ENCODE measurements around the gene RHOF. TPM values are rescaled to one million over a fixed set of nuclear protein-coding genes. Genes with fewer than 3 reads are reported as not detected.
A peak's percentile ranks its signal among the peaks of the same experiment; 100 is the strongest.

The RHOF gene
- total RNA-seq, 1 experiment from 2014 or later, result 116 TPM

GRCh38 chr12:121828306-121828705 is 34.8 kb upstream of the RHOF start (continued):
- no peak for TF ChIP-seq REST (IDR thresholded peaks at IDR 0.05; ENCODE audit: low read depth)
- TF ChIP-seq CEBPB (IDR thresholded peaks at IDR 0.05; ENCODE audit: low read depth), result no peak
- TF ChIP-seq CTCF (IDR thresholded peaks at IDR 0.05 in 2 of 3, conservative IDR thresholded peaks at IDR 0.05 in 1 of 3; ENCODE audit: borderline replicate concordance in 1 of 3, insufficient read depth in 1 of 3, low read depth in 2 of 3, low read length in 2 of 3), result no peak
- TF ChIP-seq ZNF274 (IDR thresholded peaks at IDR 0.05; ENCODE audit: low read depth, low read length), result no peak
- TF ChIP-seq CBX3 (IDR thresholded peaks at IDR 0.05; ENCODE audit: low read depth), result no peak
- TF ChIP-seq EZH2 (IDR thresholded peaks at IDR 0.05), result no peak
- no peak for TF ChIP-seq ELF1 (IDR thresholded peaks at IDR 0.05; ENCODE audit: borderline replicate concordance, low read depth)

- Histone ChIP-seq H3K4me2 (ENCODE audit: low read length) (no peak overlapping the region), H3K9me2 (ENCODE audit: insufficient read depth) (no peaks in the 10 kb centered on the region), H3K9me3 (ENCODE audit: control insufficient read depth in 1 of 2, insufficient read depth in 1 of 2, low read depth in 1 of 2, low read length in 2 of 2) (no peaks in the 10 kb centered on the region), H3K9ac (ENCODE audit: low read length) (no peak overlapping the region), H4K20me1 (ENCODE audit: insufficient read depth) (no peaks in the 10 kb centered on the region), H3K27me3 (ENCODE audit: insufficient read depth, low read length) (no peaks in the 10 kb centered on the region), H2AFZ (ENCODE audit: low read depth, low read length, poor library complexity, severe bottlenecking) (no peak overlapping the region), H3K36me3 (ENCODE audit: control insufficient read depth in 1 of 2, insufficient read depth in 2 of 2, low read length in 2 of 2) (peaks cover 23 to 36% of the 10 kb centered on the region in 2 experiments; a peak in 3 of 4 replicates), H3K4me1 (ENCODE audit: control insufficient read depth in 1 of 2, insufficient read depth in 2 of 2, low read length in 2 of 2) (no peaks in the 10 kb centered on the region), H3K27ac (ENCODE audit: low read depth, low read length) (no peak overlapping the region), H3K79me2 (ENCODE audit: insufficient read depth, low read length) (no peaks in the 10 kb centered on the region; the same call in 1 of the 2 replicates), H3K4me3 (replicated peaks in 1 of 2; ENCODE audit: low read depth in 1 of 2, low read length in 2 of 2) (no peak overlapping the region)
- POLR2A ChIA-PET, result no interaction called here
- no peak for DNase-seq (ENCODE audit: low read depth, low spot score)
- CTCF ChIA-PET, result interaction anchor here (0.7 kb wide), 1 partner anchor 33 kb away, joined by 3 read pairs; no protein-coding TSS in a partner anchor
- no TSS peak for BruUV-seq (replicated peaks)
- peak; percentile 18; the same call in 1 of the 2 replicates for ATAC-seq
- intact Hi-C loops (cut with micrococcal nuclease), result no loop called here
- RAD21 ChIA-PET (ENCODE audit: low non-redundant PET in 1 of 2, low total read pairs in 2 of 2, uncharacterized antibody in 2 of 2, unreplicated experiment in 2 of 2), result no interaction called here
- TF ChIP-seq CTCF (IDR thresholded peaks at IDR 0.05 in 2 of 3, conservative IDR thresholded peaks at IDR 0.05 in 1 of 3; ENCODE audit: borderline replicate concordance in 1 of 3, insufficient read depth in 1 of 3, low read depth in 2 of 3, low read length in 2 of 3) (no peak), CBX3 (IDR thresholded peaks at IDR 0.05; ENCODE audit: low read depth) (no peak), EZH2 (IDR thresholded peaks at IDR 0.05) (no peak), JUND (IDR thresholded peaks at IDR 0.05) (no peak), SP1 (IDR thresholded peaks at IDR 0.05; ENCODE audit: low read depth) (no peak), FOSL1 (IDR thresholded peaks at IDR 0.05; ENCODE audit: low read depth) (no peak), ATF3 (IDR thresholded peaks at IDR 0.05) (no peak), ELF1 (IDR thresholded peaks at IDR 0.05; ENCODE audit: borderline replicate concordance, low read depth) (no peak), EGR1 (IDR thresholded peaks at IDR 0.05; ENCODE audit: low read depth) (no peak), POLR2A (IDR thresholded peaks at IDR 0.05; ENCODE audit: borderline replicate concordance, extremely low read depth, insufficient read depth, insufficient read length) (no peak), POLR2AphosphoS5 (IDR thresholded peaks at IDR 0.05; ENCODE audit: low read depth, low read length) (no peak), ZNF274 (IDR thresholded peaks at IDR 0.05; ENCODE audit: low read depth, low read length) (no peak), YY1 (IDR thresholded peaks at IDR 0.05; ENCODE audit: extremely low read depth, insufficient replicate concordance, low read depth, low read length) (no peak), SIN3A (IDR thresholded peaks at IDR 0.05; ENCODE audit: low read depth) (no peak)
These were observed 34.0 kb upstream of the RHOF start for GRCh38 chr12:121827351-121828099.

Data from HCT116 (cell line).